HepG2 (cell line): ENCODE measurements around the gene FNDC8. TPM values are rescaled to one million over a fixed set of nuclear protein-coding genes. Genes with fewer than 3 reads are reported as not detected.

Experiments
- ARNT ChIP-seq: fragments of 450-650 bp; IDR thresholded peaks from 2 replicates; pipeline ENCODE4 v1.6.1; 2017
- BCLAF1 ChIP-seq: fragments of 450-650 bp; IDR thresholded peaks from 2 replicates; pipeline ENCODE4 v1.6.1; 2017; ENCODE audit warnings: mild to moderate bottlenecking
- BRD4 ChIP-seq: sonication (generic); formaldehyde crosslinking; IDR thresholded peaks from 2 replicates; pipeline ENCODE4 v1.4.0; 2020; ENCODE audit warnings: missing genetic modification reagents
- CSRNP1 ChIP-seq: sonication (generic); formaldehyde crosslinking; IDR thresholded peaks from 2 replicates; pipeline ENCODE4 v1.8.1; 2023; ENCODE audit warnings: mild to moderate bottlenecking, missing genetic modification reagents
- FOXP1 ChIP-seq, 2 experiments: fragments of 450-650 bp in 1 of 2; IDR thresholded peaks; 2 replicates each; pipeline ENCODE4 v1.6.1; 2017 to 2018; ENCODE audit warnings: antibody characterized with exemption in 1 of 2
- GZF1 ChIP-seq: sonication (generic); formaldehyde crosslinking; IDR thresholded peaks from 2 replicates; pipeline ENCODE4 v1.5.1; 2020; ENCODE audit warnings: mild to moderate bottlenecking, missing genetic modification reagents
- HNRNPLL ChIP-seq: fragments of 200-400 bp; formaldehyde crosslinking; IDR thresholded peaks from 2 replicates; pipeline ENCODE4 v1.6.1; 2017; ENCODE audit warnings: mild to moderate bottlenecking, low read depth, low read length; ENCODE audit not compliant: poor library complexity, severe bottlenecking
- JUN ChIP-seq: sonication (generic); formaldehyde crosslinking; IDR thresholded peaks from 2 replicates; pipeline ENCODE4 v1.4.0; 2020; ENCODE audit warnings: mild to moderate bottlenecking, missing genetic modification reagents
- KAT8 ChIP-seq: IDR thresholded peaks from 2 replicates; pipeline ENCODE4 v1.6.1; 2016; ENCODE audit warnings: missing genetic modification reagents, missing compliant biosample characterization
- NFIC ChIP-seq: IDR thresholded peaks from 2 replicates; pipeline ENCODE4 v1.6.1; 2012; ENCODE audit warnings: mild to moderate bottlenecking, low read length, inconsistent platforms
- NR2F2 ChIP-seq: IDR thresholded peaks from 2 replicates; pipeline ENCODE4 v1.6.1; 2012; ENCODE audit warnings: low read depth, inconsistent platforms, borderline replicate concordance
- POGK ChIP-seq: sonication (generic); formaldehyde crosslinking; conservative IDR thresholded peaks from 2 replicates; pipeline ENCODE4 v1.8.0; 2022; ENCODE audit warnings: mild to moderate bottlenecking, moderate library complexity, missing genetic modification reagents
- RELA ChIP-seq: sonication (generic); formaldehyde crosslinking; IDR thresholded peaks from 2 replicates; pipeline ENCODE4 v1.4.0; 2020; ENCODE audit warnings: missing genetic modification reagents
- YEATS4 ChIP-seq: sonication (generic); formaldehyde crosslinking; IDR thresholded peaks from 2 replicates; pipeline ENCODE4 v1.4.0; 2020; ENCODE audit warnings: missing genetic modification reagents, borderline replicate concordance
- ZC3H4 ChIP-seq: sonication (generic); formaldehyde crosslinking; IDR thresholded peaks from 2 replicates; pipeline ENCODE4 v1.4.0; 2020; ENCODE audit warnings: missing genetic modification reagents, borderline replicate concordance
- ZFP91 ChIP-seq: sonication (generic); formaldehyde crosslinking; IDR thresholded peaks from 2 replicates; pipeline ENCODE4 v1.9.0; 2022; ENCODE audit warnings: missing genetic modification reagents, mild to moderate bottlenecking, borderline replicate concordance
- ZMAT3 ChIP-seq: sonication (generic); formaldehyde crosslinking; conservative IDR thresholded peaks from 2 replicates; pipeline ENCODE4 v1.7.0; 2021; ENCODE audit warnings: missing genetic modification reagents
- ZNF17 ChIP-seq: sonication (generic); formaldehyde crosslinking; IDR thresholded peaks from 2 replicates; pipeline ENCODE4 v1.5.0; 2020; ENCODE audit warnings: mild to moderate bottlenecking, missing genetic modification reagents
- ZNF256 ChIP-seq: sonication (generic); formaldehyde crosslinking; conservative IDR thresholded peaks from 2 replicates; pipeline ENCODE4 v1.4.0; 2020; ENCODE audit warnings: missing genetic modification reagents
- ZNF550 ChIP-seq: sonication (generic); formaldehyde crosslinking; IDR thresholded peaks from 2 replicates; pipeline ENCODE4 v1.4.0; 2020; ENCODE audit warnings: mild to moderate bottlenecking, missing genetic modification reagents, borderline replicate concordance
- ZNF564 ChIP-seq: sonication (generic); formaldehyde crosslinking; IDR thresholded peaks from 2 replicates; pipeline ENCODE4 v1.8.1; 2023; ENCODE audit warnings: mild to moderate bottlenecking, missing genetic modification reagents
- ZNF615 ChIP-seq: sonication (generic); formaldehyde crosslinking; IDR thresholded peaks from 2 replicates; pipeline ENCODE4 v1.5.0; 2020; ENCODE audit warnings: mild to moderate bottlenecking, missing genetic modification reagents, borderline replicate concordance
- polyA plus RNA-seq, 8 experiments: library from polyadenylated mRNA; depleted of rRNA in 3 of 8; stranded (reverse) in 7 of 8; unstranded in 1 of 8; fragments of >200 nt; fragmentation: Illumina TruSeq in 4 of 8; extraction: Trizol in 4 of 8; gene quantifications; 2 replicates each; pipeline versions ENCODE4 v1.2.1 to v1.2.3, GENCODE V29; 2011 to 2016; ENCODE audit warnings: low read depth in 4 of 8, missing spikeins in 1 of 8, mixed read lengths in 1 of 8; ENCODE audit not compliant: insufficient read depth in 1 of 8
- total RNA-seq, 5 experiments: library from RNA; depleted of rRNA; stranded (reverse); fragments of >200 nt; fragmentation: Illumina TruSeq; extraction: Trizol; gene quantifications; 2 replicates each; pipeline ENCODE4 v1.2.3, GENCODE V29; 2016; ENCODE audit warnings: low read depth in 1 of 5

Gene FNDC8
- total and polyA plus RNA-seq, 2 of the 13 experiments (the other 11 are each of a cell fraction or from before 2014, with no cell fraction given) = not detected

- TF ChIP-seq ZFP91 (CRISPR knock-in tag) = peak; percentile 91
- TF ChIP-seq ZNF615 (CRISPR knock-in tag) = no peak
- TF ChIP-seq POGK (CRISPR knock-in tag) = peak; percentile 90
- peak; percentile 72; the same call in 1 of the 2 replicates for TF ChIP-seq RELA (CRISPR knock-in tag)
- TF ChIP-seq BCLAF1 = no peak
- TF ChIP-seq CSRNP1 (CRISPR knock-in tag) = peak; percentile 93; the same call in 1 of the 2 replicates
- TF ChIP-seq FOXP1 (IDR thresholded peaks at IDR 0.05) = no peak
- TF ChIP-seq FOXP1 (CRISPR knock-in tag; IDR thresholded peaks at IDR 0.05) = peak; percentile 28; the same call in 1 of the 2 replicates
- TF ChIP-seq ZNF256 (CRISPR knock-in tag) = no peak
- peak; percentile 68; the same call in 1 of the 2 replicates for TF ChIP-seq ZNF564 (CRISPR knock-in tag)
- no peak for TF ChIP-seq ARNT
- TF ChIP-seq YEATS4 (CRISPR knock-in tag) = peak; percentile 97
- no peak for TF ChIP-seq ZNF17 (CRISPR knock-in tag)
- peak; percentile 90 for TF ChIP-seq KAT8
- 0 out of 2 replicates have a peak, but pooled peaks have one; percentile 67 for TF ChIP-seq ZNF550
- TF ChIP-seq NR2F2 = no peak
- TF ChIP-seq ZC3H4 (CRISPR knock-in tag) = no peak
- no peak for TF ChIP-seq NFIC
- TF ChIP-seq GZF1 (CRISPR knock-in tag) = 0 out of 2 replicates have a peak, but pooled peaks have one; percentile 45
- TF ChIP-seq BRD4 (CRISPR knock-in tag) = peak; percentile 80; the same call in 1 of the 2 replicates
- TF ChIP-seq ZMAT3 (CRISPR knock-in tag) = peak; percentile 72
- TF ChIP-seq JUN (CRISPR knock-in tag) = 0 out of 2 replicates have a peak, but pooled peaks have one; percentile 51
- peak; percentile 72 for TF ChIP-seq HNRNPLL
Measured at GRCh38 chr17:35141681-35142466, 20.5 kb downstream of the FNDC8 start, which contains the start of gene NLE1 (continued).
